DLD1 (cell line): ENCODE measurements around the gene RPN2.

Source experiments
- in situ Hi-C: cut with HindIII; loops from 2 replicates; pipeline ENCODE4 v1.10.0; 2017; ENCODE audit warnings: low sequenced_read_pairs

Gene RPN2

DNA sequence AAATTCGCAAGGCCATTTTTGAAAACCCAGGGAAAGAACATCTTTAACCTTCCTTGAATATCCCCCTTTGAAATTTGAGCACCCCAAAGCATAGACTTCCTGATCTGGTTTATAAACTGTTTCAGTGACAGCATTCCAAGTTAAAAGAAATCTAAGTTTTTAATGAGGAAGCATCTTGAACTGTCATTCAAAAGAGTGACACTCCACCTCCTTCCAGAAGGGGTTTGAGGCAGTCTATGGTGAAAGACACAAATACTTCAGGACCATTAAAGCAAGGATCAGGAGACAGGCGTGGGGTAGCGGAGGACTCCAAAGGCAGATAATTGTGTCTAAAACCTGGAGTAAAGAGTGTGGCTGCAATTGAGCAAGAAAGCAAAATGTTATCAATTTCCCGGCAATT is 81.8 kb downstream of the RPN2 start:
- in situ Hi-C loops: loop anchor here (25.0 kb wide), 1 partner anchor 251 kb away; the partner anchor contains the start of gene NNAT

DNA sequence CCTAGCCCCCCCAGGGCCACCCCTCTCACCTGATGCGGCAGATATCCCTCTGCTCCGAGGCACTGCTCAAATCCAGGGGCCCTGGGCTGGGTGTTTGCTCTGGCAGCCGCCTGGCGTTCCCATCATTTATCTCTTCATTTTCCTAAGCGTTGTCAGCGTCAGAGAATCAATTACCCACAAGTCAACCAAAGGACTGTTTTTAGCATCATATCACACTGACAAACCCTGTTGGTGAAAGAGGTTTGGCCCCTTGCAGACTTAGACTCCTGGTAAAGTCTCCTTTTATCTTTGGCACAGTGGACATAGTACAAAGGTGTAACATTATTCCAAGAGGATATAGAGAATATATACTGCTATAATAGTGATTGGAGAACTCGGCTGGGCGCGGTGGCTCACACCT is 82.6 kb downstream of the RPN2 start, which contains the start of gene GHRH:
Gene GHRH, minus strand, starts transcription at position 101 of the 400 bp plus-strand sequence. CDS start 4,925 bp downstream, outside the sequence.
- in situ Hi-C loops: loop anchor here (25.0 kb wide), 1 partner anchor 251 kb away; the partner anchor contains the start of gene NNAT

GRCh38 chr20:37262505-37262904 is 83.4 kb downstream of the RPN2 start:
- in situ Hi-C loops: loop anchor here (25.0 kb wide), 1 partner anchor 250 kb away; the partner anchor contains the start of gene NNAT

- in situ Hi-C loops: loop anchor here (25.0 kb wide), 1 partner anchor 249 kb away; the partner anchor contains the start of gene NNAT
Observed at GRCh38 chr20:37263686-37264085, 84.6 kb downstream of the RPN2 start.

DNA sequence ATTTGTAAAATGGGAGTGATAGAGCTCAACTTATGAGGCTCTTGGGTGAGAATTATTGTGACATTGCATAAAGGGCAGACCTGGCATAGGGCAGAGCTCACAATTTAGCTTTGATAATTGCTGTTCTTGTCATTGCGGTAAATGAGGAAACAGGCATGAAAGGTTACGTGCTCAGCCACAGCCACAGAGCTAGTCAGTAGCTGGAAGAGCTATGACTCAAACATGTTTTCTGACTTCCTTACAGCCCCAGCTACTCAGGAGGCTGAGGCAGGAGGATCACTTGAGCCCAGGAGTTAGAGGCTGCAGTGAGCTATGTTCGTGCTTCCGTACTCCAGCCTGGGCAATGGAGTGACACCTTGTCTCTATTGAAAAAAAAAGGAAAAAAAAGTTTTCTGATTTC is 86.0 kb downstream of the RPN2 start:
- in situ Hi-C loops: loop anchor here (5.0 to 25.0 kb wide), 2 partner anchors 87 to 247 kb away; partner anchors contain the start of gene NNAT

DNA sequence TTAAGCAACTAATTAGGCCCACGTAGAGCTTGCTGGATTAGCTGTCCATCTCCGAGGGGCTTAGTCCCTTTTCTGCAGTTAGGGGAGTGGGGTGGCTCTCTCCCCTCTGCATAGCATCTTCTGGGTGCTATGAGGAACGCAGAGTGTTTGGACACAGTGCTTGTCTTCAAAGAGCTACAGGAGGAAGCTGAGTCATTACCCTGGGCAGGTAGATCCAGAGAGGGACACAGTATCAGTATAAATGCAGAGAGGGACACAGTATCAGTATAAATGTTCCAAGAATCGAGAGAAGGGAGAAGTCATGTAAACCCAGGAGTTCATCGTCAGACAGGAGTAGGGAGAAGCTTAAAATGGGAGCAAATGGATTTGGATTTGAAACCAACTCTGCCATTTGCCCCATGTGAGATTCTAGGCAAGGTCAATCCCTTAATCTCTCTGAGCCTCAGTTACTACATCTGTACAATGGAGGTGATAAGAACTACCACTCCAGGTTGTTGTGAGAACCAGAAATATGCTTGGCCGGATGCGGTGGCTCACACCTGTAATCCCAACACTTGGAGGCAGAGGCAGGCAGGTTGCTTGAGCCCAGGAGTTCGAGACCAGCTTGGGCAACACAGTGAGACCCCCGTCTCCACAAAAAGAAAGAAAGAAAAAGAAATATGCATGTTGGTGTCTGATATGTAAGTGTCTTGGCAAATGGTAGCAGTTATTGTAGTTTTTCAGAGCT is 88.0 kb downstream of the RPN2 start:
- in situ Hi-C loops: loop anchor here (5.0 to 25.0 kb wide), 2 partner anchors 85 to 245 kb away; partner anchors contain the start of gene NNAT

DNA sequence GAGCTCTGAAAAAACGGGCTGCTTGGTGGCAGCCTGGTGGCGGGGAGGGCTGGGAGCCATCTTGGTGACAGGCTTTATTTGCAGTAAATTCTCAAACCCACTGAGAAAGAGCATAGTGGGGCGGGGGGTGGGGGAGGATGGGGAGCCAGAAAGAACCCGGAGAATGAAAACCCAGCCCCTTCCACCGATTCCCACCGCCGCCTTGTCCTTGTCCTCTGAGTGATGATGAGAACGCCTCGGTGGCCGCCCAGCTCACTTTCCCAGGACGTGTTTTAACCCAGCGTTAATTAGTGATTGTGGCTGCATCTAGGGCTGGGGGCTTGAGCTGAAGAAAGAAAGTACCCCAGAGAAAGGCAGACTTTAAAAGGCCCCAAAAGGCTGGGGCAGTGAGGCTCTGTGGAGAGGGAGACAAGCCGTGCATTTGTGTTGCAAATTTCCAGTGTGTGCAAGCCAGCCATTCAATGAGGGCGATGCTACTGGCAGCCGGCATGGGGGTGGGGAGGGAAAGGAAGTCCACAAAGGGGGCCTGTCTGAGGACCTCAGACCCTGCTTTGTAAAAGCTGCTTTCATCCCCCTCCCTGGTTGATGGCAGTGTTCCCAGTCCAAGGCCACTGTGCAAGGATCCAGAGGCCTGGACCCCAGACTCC is 88.7 kb downstream of the RPN2 start:
- in situ Hi-C loops: loop anchor here (5.0 to 25.0 kb wide), 2 partner anchors 85 to 245 kb away; partner anchors contain the start of gene NNAT

- in situ Hi-C loops: loop anchor here (25.0 kb wide), 1 partner anchor 242 kb away; the partner anchor contains the start of gene NNAT
Observed at GRCh38 chr20:37270576-37271420, 91.7 kb downstream of the RPN2 start.

DNA sequence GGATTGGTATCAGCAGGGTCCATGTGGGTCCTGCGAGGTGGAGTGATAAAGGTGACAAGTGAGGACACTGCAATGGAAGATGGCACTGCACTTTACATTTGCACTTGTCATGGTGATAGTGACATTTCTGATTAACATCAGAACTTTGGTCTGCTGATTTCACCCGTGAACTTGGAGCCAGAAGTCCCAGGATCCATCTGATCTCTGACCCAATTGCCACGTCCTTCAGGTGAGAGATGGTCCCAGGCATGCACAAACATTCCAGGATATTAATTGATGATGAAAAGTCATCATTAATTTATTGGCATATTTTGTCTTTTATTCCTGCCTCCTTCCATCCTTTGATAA is 92.3 kb downstream of the RPN2 start:
- in situ Hi-C loops: loop anchor here (25.0 kb wide), 1 partner anchor 241 kb away; the partner anchor contains the start of gene NNAT

DNA sequence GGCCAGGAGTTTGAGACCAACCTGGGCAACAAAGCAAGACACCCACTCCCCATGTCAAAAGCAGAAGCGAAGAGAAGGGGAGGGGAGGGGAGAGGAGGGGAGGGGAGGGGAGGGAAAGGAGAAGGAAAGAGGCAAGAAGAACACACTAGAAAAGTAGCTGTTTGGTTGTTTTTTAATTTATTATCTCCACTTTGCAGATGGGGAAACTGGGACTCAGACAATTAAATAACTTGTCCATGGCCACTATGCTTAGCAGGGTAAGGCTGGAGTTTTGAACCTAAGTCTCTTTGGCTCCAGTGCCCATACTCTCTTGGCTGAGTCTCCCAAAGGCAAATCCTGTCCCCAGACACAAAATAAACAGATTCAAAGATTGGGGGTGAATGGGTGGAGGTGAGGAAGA is 94.9 kb downstream of the RPN2 start:
- in situ Hi-C loops: loop anchor here (25.0 kb wide), 1 partner anchor 238 kb away; the partner anchor contains the start of gene NNAT

GRCh38 chr20:37274851-37275524 is 95.9 kb downstream of the RPN2 start:
- in situ Hi-C loops: loop anchor here (25.0 kb wide), 1 partner anchor 237 kb away; the partner anchor contains the start of gene NNAT

- in situ Hi-C loops: no loop called here
Observed at GRCh38 chr20:37276494-37277252, 97.5 kb downstream of the RPN2 start.

DNA sequence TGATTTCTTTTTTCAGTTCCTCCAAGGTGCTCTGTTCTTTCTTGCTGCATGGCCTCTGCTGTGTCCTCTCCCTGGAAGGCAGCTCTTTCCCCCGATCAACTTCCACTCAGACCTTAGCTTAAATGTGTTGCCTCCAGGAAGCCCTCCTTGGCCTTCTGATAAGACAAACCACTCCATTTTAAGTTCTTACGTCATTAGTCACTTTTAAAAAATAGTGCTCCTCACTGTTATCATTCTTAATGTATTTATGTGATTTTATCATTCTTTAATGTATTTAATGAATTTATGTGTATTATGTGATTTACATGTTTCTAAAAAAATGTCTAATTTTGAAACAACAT is 98.1 kb downstream of the RPN2 start:
- in situ Hi-C loops: no loop called here

DNA sequence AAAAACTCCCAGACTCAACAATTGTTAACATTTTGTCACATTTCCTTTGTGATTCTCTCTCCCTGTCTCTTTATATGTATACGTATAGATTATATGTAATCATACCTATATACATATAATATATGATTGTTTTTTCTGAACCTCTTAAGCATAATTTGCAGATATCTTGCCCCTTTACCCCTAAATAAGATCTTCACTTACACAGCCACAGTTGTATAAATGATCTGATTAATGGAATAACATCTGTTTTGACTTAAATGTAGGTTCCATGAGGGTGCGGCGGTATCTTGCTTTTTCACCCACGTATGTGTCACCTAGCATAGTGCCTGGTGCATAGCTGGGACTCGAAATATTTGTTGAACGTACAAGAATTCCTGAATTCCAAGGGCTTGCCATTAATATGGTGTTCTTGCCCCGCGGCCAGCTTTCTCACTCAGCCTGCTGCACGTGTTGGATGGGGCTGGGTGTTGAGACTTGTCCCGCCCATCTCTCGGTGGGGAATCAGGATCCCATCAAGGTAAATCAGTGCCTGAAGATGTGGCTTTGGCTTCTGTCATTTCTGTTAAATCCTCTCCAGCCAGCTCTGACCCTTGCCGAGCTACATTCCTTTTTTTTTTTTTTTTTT is 99.9 kb downstream of the RPN2 start:
- in situ Hi-C loops: no loop called here

- in situ Hi-C loops: no loop called here
Observed at GRCh38 chr20:37279820-37280219, 100.7 kb downstream of the RPN2 start.

DNA sequence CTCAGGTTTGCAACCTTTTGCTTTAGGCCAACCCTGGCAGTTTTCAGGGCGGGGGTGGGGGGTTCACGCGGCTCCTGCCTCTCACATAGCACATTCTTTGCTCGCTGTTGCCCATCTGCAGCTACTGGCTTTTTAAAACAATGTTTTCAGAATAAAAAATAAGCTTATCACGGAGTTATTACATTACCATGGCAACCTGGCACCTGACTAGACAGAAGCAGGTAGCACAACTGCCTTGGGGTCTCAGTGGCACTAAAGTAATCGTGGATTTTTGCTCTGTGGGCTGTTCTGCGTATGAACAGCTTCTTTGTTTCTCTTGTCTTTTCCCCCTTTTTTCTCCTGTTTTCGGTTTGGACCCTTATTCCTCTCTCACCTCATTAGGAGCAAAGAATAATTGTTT is 101.3 kb downstream of the RPN2 start:
- in situ Hi-C loops: no loop called here

DNA sequence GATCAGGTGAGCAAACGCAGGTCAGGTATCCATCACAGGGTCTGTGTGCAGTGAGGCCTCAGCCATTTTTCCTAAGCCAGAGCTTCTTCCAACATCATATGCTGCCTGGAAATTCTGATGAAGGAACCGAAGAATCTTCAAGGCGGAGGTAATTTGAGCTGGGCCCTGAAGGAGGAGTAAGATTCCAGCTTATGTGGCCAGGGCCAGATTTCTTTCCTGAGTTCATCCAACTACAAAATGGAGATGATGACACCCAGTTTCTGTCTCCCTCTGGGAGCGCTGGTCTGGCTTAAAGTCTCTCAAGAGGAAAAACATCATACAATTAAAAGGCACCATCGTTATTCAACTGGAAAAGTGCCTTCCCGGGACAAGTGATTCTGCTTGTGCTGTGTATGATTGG is 103.4 kb downstream of the RPN2 start:
- in situ Hi-C loops: no loop called here

DNA sequence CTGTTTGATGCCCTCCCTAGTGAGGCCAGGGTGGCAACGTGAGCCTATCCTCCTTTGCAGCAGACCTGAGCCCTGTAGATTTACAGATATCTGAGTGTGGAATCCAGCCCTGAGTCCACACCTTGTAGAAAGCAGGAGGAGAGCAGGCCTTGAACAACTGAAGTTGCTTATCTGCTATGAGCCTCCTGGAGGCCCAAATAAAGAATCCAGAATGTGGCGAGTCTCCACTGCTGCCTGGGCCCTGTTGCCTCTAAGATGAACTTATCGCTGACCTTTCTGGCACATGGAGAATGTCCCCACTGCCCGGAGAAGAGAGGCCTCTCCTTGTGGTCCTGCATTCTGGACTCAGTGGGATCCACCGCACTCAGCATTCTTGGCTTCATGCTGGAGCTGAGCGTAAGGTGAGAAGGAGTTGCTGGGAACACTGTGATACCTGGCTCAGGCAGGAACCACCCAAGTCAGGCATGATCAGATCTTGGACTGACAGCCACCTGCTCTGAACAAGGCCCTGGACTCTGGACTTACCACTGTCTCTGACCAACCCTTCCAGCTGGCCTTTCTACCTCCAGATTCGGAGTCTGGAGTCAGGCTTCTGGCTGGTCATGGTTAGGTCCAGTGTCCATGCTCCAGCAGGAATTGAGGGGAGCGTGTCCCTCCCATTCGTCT is 104.5 kb downstream of the RPN2 start:
- in situ Hi-C loops: no loop called here
